Right atrium auricular region (tissue), 2 donors: ENCODE data around the gene UXT. TPM values are rescaled to one million over a fixed set of nuclear protein-coding genes. Genes with fewer than 3 reads are reported as not detected.

Source experiments
- DNase-seq: peaks from one replicate; pipeline ENCODE4 v3.0.0-alpha.2; 2019; ENCODE audit warnings: low spot score
- H3K27ac ChIP-seq, 2 donors: fragments of 200-600 bp; sonication (generic); 1 replicate in 1 of 2; 2 replicates in 1 of 2; pipeline ENCODE4 v1.5.1; 2016 to 2019
- H3K27me3 ChIP-seq, 2 donors: fragments of 200-600 bp; sonication (generic); one replicate each; pipeline versions ENCODE4 v1.5.1 to v1.6.0; 2017 to 2019
- H3K36me3 ChIP-seq: fragments of 200-600 bp; sonication (generic); one replicate; pipeline ENCODE4 v1.5.1; 2016
- H3K4me1 ChIP-seq, 2 donors: fragments of 200-600 bp; sonication (generic); one replicate each; pipeline versions ENCODE4 v1.5.1 to v1.6.0; 2017 to 2019
- H3K4me3 ChIP-seq, 2 donors: fragments of 200-600 bp; sonication (generic); 1 replicate in 1 of 2; 2 replicates in 1 of 2; pipeline ENCODE4 v1.5.1; 2017 to 2019; ENCODE audit warnings: mild to moderate bottlenecking in 1 of 2, moderate library complexity in 1 of 2
- H3K9me3 ChIP-seq, 2 donors: fragments of 200-600 bp; sonication (generic); one replicate each; pipeline ENCODE4 v1.5.1; 2019
- total RNA-seq, 2 donors: library from RNA; depleted of rRNA; stranded (reverse); fragments of >200 nt; gene quantifications; one replicate each; pipeline ENCODE4 v1.1.0, GENCODE V29; 2016
- TF ChIP-seq, protein P1 (sequence below), 2 donors: fragments of 200-600 bp; sonication (generic); IDR thresholded peaks; one replicate each; pipeline ENCODE4 v1.5.1; 2019; ENCODE audit warnings: antibody characterized with exemption in 2 of 2

UXT gene
- total RNA-seq, 2 donors from 2014 or later = 108 to 158 TPM

DNA sequence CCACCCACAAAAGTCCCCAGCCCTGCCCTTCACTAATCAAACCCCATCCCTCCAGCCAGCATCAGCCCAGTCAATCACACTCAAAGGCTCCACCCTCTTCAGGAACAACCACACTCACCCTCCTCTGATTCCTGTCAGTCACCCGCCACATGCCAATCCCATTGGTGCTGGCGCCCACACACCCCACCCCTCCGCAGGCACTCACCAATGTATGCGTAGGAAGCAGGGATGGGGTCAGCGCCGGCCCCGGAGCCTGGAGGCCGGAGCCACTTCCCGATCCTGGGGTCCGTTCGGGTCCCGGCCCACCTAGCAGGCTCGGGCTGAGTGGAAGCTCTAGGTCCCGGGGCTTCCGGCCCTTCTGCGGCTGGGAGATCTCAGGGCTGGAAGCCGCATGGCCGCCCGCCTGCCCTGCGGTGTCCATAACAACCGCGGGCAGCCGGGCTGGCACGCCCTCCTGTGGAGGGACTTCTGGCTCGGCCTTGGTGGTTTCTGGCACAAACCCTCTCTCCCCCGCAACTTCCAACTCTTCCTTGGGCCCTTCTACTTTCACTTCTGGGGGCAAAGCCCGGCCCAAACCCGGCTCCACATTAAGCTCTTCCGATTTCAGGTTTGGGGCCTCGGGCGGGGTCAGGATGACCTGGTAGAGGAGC lies 21.3 kb downstream of the UXT start:
- Histone ChIP-seq H3K27ac (no peak overlapping the region), H3K27me3 (no peaks in the 10 kb centered on the region), H3K36me3 (peaks cover 21% of the 10 kb centered on the region), H3K4me1 (no peaks in the 10 kb centered on the region), H3K9me3 (peaks cover 0 to 9% of the 10 kb centered on the region in 2 donors), H3K4me3 (peak overlapping the region in 1 of 2 donors; percentile 27)
- no peak for DNase-seq
- TF ChIP-seq, protein P1, sequence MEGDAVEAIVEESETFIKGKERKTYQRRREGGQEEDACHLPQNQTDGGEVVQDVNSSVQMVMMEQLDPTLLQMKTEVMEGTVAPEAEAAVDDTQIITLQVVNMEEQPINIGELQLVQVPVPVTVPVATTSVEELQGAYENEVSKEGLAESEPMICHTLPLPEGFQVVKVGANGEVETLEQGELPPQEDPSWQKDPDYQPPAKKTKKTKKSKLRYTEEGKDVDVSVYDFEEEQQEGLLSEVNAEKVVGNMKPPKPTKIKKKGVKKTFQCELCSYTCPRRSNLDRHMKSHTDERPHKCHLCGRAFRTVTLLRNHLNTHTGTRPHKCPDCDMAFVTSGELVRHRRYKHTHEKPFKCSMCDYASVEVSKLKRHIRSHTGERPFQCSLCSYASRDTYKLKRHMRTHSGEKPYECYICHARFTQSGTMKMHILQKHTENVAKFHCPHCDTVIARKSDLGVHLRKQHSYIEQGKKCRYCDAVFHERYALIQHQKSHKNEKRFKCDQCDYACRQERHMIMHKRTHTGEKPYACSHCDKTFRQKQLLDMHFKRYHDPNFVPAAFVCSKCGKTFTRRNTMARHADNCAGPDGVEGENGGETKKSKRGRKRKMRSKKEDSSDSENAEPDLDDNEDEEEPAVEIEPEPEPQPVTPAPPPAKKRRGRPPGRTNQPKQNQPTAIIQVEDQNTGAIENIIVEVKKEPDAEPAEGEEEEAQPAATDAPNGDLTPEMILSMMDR (IDR thresholded peaks at IDR 0.05) = peak in 1 of 2 donors; percentile 36

DNA sequence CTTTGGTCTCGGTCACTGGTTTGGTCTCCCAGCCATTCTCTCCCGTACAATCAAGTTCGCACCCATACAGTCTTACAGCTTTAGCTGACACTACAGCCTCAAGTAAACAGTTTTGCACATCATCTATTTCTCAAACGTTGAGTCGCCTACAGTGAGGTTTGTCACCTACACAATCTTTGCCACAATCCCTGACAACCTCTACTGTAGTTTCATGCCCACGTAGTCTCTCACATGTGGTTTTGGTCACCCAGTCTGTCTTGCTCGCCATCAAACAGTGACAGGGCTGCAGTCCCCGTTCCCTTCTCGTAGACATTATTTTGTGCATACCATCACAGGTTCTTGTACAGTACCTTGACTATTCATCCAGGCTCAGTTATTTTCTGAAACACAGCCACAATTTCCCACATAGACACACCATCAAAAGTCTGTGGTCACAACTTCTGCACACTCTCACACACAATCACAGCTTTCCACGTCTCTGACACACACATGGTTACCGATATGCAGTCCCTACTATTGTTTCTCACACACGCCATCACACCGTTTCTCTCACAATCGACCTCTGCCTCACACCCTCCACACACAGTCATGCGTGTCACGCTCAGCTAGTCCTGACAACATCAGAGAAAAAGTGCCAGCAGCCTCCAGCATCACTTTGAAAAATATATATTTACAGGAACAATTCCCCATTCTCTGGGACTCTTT lies 24.0 kb downstream of the UXT start:
- Histone ChIP-seq H3K4me1 (no peaks in the 10 kb centered on the region), H3K4me3 (no peak overlapping the region), H3K36me3 (peaks cover 21% of the 10 kb centered on the region), H3K9me3 (peaks cover 0 to 5% of the 10 kb centered on the region in 2 donors), H3K27ac (no peak overlapping the region), H3K27me3 (no peaks in the 10 kb centered on the region)
- no peak for DNase-seq
- TF ChIP-seq, protein P1 (IDR thresholded peaks at IDR 0.05) = no peak

DNA sequence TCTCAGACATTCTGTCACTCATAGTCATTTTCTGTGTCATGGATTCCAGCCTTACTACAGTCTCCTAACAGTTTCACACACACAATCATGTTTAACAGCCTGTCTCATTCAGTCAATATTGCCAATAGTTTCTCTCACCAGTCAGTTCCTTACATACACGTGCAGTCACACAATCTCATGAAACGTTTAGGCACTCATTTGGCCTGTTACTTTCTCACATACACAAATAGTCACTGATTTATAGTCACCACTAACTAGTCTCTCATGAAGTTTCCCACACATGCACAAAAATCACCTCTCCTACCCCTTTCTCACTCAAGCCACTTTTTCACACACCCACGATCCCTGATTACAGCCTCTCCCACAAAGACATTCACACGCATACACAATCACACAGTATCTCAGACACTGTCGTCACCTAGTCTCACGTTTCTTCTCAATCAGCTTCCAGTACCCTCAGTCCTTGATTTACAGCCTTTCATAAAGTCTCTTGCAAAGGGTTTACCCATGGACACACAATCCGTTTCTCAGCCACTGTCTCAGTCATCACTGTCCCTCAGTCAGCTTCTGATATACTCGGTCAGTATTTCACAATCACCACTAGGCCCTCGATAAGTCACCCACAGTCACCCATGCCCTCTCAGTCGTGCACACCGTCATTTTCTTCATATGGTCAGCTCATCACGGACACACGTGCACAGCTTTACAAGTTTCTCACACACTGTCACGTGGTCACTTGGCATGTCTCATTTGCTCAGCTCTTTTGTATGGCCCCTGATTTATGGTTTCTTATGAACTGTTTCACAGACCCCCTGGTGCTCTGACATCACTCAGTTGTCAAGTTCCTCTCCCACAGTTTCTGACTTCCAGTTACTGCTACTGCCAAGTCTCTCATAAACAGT lies 25.0 kb downstream of the UXT start:
- no peak overlapping the region for H3K4me3 ChIP-seq
- no peak overlapping the region for H3K27ac ChIP-seq
- no peaks in the 10 kb centered on the region for H3K27me3 ChIP-seq
- DNase-seq = no peak
- no peaks in the 10 kb centered on the region for H3K9me3 ChIP-seq
- no peaks in the 10 kb centered on the region for H3K4me1 ChIP-seq
- H3K36me3 ChIP-seq = peaks cover 20% of the 10 kb centered on the region
- TF ChIP-seq, protein P1 (IDR thresholded peaks at IDR 0.05) = no peak

DNA sequence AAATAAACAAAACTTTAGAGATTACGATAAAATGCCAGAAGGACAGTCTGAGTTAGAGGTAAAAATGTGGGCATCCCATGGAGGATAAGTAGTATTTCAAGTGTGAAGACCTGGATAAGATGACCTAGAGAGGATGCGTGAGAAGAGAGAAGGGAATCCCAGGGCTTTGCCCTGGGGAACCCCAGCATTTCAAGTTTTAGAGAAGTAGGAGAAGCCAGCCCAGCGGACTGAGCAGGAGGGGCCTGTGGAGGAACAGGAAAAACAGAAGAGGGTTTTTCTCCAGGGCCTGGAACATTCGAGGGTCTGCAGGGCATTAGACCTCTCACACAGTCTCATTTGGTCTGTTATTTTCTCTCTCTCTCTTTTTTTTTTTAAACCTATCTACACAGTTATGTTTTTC lies 26.3 kb downstream of the UXT start:
- no peak for DNase-seq
- H3K9me3 ChIP-seq = no peaks in the 10 kb centered on the region
- H3K27ac ChIP-seq = no peak overlapping the region
- TF ChIP-seq, protein P1 (IDR thresholded peaks at IDR 0.05) = no peak
- H3K4me3 ChIP-seq = no peak overlapping the region
- H3K36me3 ChIP-seq = peaks cover 12% of the 10 kb centered on the region
- H3K27me3 ChIP-seq = no peaks in the 10 kb centered on the region
- no peaks in the 10 kb centered on the region for H3K4me1 ChIP-seq

DNA sequence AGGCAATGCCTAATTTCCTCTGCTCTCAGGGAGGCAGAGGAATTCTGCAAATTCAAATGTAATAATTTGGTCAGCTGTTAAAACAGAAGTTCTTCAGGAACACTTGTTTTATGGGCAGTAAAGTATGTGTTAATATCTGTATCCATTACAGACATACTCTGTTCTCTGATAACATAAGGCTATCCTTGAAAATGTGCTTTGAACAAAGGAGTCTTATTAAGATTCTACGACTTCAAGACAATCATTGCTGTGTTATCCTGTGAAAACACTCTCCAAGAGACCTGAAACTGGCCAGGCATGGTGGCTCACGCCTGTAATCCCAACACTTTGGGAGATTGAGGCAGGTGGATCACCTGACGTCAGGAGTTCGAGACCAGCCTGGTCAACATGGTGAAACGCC lies 27.3 kb downstream of the UXT start:
- no peaks in the 10 kb centered on the region for H3K4me1 ChIP-seq
- H3K4me3 ChIP-seq = no peak overlapping the region
- no peaks in the 10 kb centered on the region for H3K9me3 ChIP-seq
- H3K27me3 ChIP-seq = no peaks in the 10 kb centered on the region
- H3K36me3 ChIP-seq = peaks cover 12% of the 10 kb centered on the region
- no peak overlapping the region for H3K27ac ChIP-seq
- TF ChIP-seq, protein P1 (IDR thresholded peaks at IDR 0.05) = no peak
- no peak for DNase-seq
